Measurements from ENCODE around the gene DNASE1L2.

Gene DNASE1L2

GRCh38 chr16:2226245-2226793 lies 9.9 kb upstream of the DNASE1L2 start:
- no peak for TF ChIP-seq EZH2 (IDR thresholded peaks at IDR 0.05)
- no peak for TF ChIP-seq POLR2AphosphoS5 (IDR thresholded peaks at IDR 0.05; ENCODE audit: borderline replicate concordance, low read depth, low read length)
- no peak for TF ChIP-seq FOXP2 (optimal IDR thresholded peaks at IDR 0.05; ENCODE audit: control extremely low read depth, extremely low read length, insufficient read depth)
- no peak overlapping the region for H3K27ac ChIP-seq
- no peaks in the 10 kb centered on the region for H3K9me3 ChIP-seq (ENCODE audit: low read depth, low read length)
- peaks cover 12% of the 10 kb centered on the region; the same call in 1 of the 2 replicates for H3K36me3 ChIP-seq (ENCODE audit: insufficient read depth, low read length)
- no peak for DNase-seq (ENCODE audit: low read depth, low spot score)
- no peak overlapping the region for H3K9ac ChIP-seq (ENCODE audit: insufficient read length)
- no peak overlapping the region for H3K4me3 ChIP-seq

GRCh38 chr16:2226918-2227317 lies 9.3 kb upstream of the DNASE1L2 start:
- no peak for TF ChIP-seq POLR2AphosphoS5 (IDR thresholded peaks at IDR 0.05; ENCODE audit: borderline replicate concordance, low read depth, low read length)
- no peak for TF ChIP-seq FOXP2 (optimal IDR thresholded peaks at IDR 0.05; ENCODE audit: control extremely low read depth, extremely low read length, insufficient read depth)
- TF ChIP-seq EZH2 (IDR thresholded peaks at IDR 0.05): no peak
- no peak for DNase-seq (ENCODE audit: low read depth, low spot score)
- Histone ChIP-seq H3K36me3 (ENCODE audit: insufficient read depth, low read length) (peaks cover 13% of the 10 kb centered on the region; the same call in 1 of the 2 replicates), H3K9me3 (ENCODE audit: low read depth, low read length) (no peaks in the 10 kb centered on the region), H3K4me3 (no peak overlapping the region), H3K27ac (no peak overlapping the region), H3K9ac (ENCODE audit: insufficient read length) (no peak overlapping the region)

GRCh38 chr16:2228161-2228824 lies 8.0 kb upstream of the DNASE1L2 start:
- TF ChIP-seq POLR2AphosphoS5 (IDR thresholded peaks at IDR 0.05; ENCODE audit: borderline replicate concordance, low read depth, low read length): no peak
- TF ChIP-seq FOXP2 (optimal IDR thresholded peaks at IDR 0.05; ENCODE audit: control extremely low read depth, extremely low read length, insufficient read depth): no peak
- TF ChIP-seq EZH2 (IDR thresholded peaks at IDR 0.05): no peak
- no peak overlapping the region for H3K9ac ChIP-seq (ENCODE audit: insufficient read length)
- H3K9me3 ChIP-seq (ENCODE audit: low read depth, low read length): no peaks in the 10 kb centered on the region
- H3K27ac ChIP-seq: no peak overlapping the region
- no peak for DNase-seq (ENCODE audit: low read depth, low spot score)
- H3K36me3 ChIP-seq (ENCODE audit: insufficient read depth, low read length): peaks cover 13% of the 10 kb centered on the region; the same call in 1 of the 2 replicates
- no peak overlapping the region for H3K4me3 ChIP-seq

- Histone ChIP-seq H3K9ac (ENCODE audit: insufficient read length) (no peak overlapping the region), H3K36me3 (ENCODE audit: insufficient read depth, low read length) (peaks cover 13% of the 10 kb centered on the region; the same call in 1 of the 2 replicates), H3K9me3 (ENCODE audit: low read depth, low read length) (no peaks in the 10 kb centered on the region), H3K27ac (no peak overlapping the region), H3K4me3 (no peak overlapping the region)
- TF ChIP-seq FOXP2 (optimal IDR thresholded peaks at IDR 0.05; ENCODE audit: control extremely low read depth, extremely low read length, insufficient read depth) (no peak), POLR2AphosphoS5 (IDR thresholded peaks at IDR 0.05; ENCODE audit: borderline replicate concordance, low read depth, low read length) (no peak)
- no peak for DNase-seq (ENCODE audit: low read depth, low spot score)
Measured at GRCh38 chr16:2229091-2229490, 7.2 kb upstream of the DNASE1L2 start.

- Histone ChIP-seq H3K9me3 (ENCODE audit: low read depth, low read length) (no peaks in the 10 kb centered on the region), H3K9ac (ENCODE audit: insufficient read length) (no peak overlapping the region), H3K27ac (no peak overlapping the region), H3K36me3 (ENCODE audit: insufficient read depth, low read length) (peaks cover 13% of the 10 kb centered on the region; the same call in 1 of the 2 replicates), H3K4me3 (no peak overlapping the region)
- TF ChIP-seq POLR2AphosphoS5 (IDR thresholded peaks at IDR 0.05; ENCODE audit: borderline replicate concordance, low read depth, low read length): no peak
- no peak for TF ChIP-seq EZH2 (IDR thresholded peaks at IDR 0.05)
- TF ChIP-seq FOXP2 (optimal IDR thresholded peaks at IDR 0.05; ENCODE audit: control extremely low read depth, extremely low read length, insufficient read depth): no peak
- no peak for DNase-seq (ENCODE audit: low read depth, low spot score)
Measured at GRCh38 chr16:2229632-2230250, 6.5 kb upstream of the DNASE1L2 start.

GRCh38 chr16:2230376-2230775 lies 5.9 kb upstream of the DNASE1L2 start:
- DNase-seq (ENCODE audit: low read depth, low spot score): no peak
- no peak overlapping the region for H3K9ac ChIP-seq (ENCODE audit: insufficient read length)
- no peak overlapping the region for H3K4me3 ChIP-seq
- no peaks in the 10 kb centered on the region for H3K9me3 ChIP-seq (ENCODE audit: low read depth, low read length)
- TF ChIP-seq POLR2AphosphoS5 (IDR thresholded peaks at IDR 0.05; ENCODE audit: borderline replicate concordance, low read depth, low read length) (no peak), EZH2 (IDR thresholded peaks at IDR 0.05) (no peak), FOXP2 (optimal IDR thresholded peaks at IDR 0.05; ENCODE audit: control extremely low read depth, extremely low read length, insufficient read depth) (no peak)
- H3K36me3 ChIP-seq (ENCODE audit: insufficient read depth, low read length): peaks cover 13% of the 10 kb centered on the region; the same call in 1 of the 2 replicates
- H3K27ac ChIP-seq: no peak overlapping the region

GRCh38 chr16:2231016-2231931 lies 5.0 kb upstream of the DNASE1L2 start:
- DNase-seq (ENCODE audit: low read depth, low spot score): no peak
- TF ChIP-seq EZH2 (IDR thresholded peaks at IDR 0.05) (no peak), FOXP2 (optimal IDR thresholded peaks at IDR 0.05; ENCODE audit: control extremely low read depth, extremely low read length, insufficient read depth) (no peak), POLR2AphosphoS5 (IDR thresholded peaks at IDR 0.05; ENCODE audit: borderline replicate concordance, low read depth, low read length) (no peak)
- no peak overlapping the region for H3K4me3 ChIP-seq
- no peak overlapping the region for H3K9ac ChIP-seq (ENCODE audit: insufficient read length)
- H3K27ac ChIP-seq: no peak overlapping the region
- H3K36me3 ChIP-seq (ENCODE audit: insufficient read depth, low read length): peaks cover 13% of the 10 kb centered on the region; the same call in 1 of the 2 replicates
- no peaks in the 10 kb centered on the region for H3K9me3 ChIP-seq (ENCODE audit: low read depth, low read length)

Measured in SK-N-MC (cell line).